GM19397 (cell line): ENCODE measurements around the gene PTPA.
A peak's percentile ranks its signal among the peaks of the same experiment; 100 is the strongest.
"Not testable (repeated sequence)": the region's sequence is repeated elsewhere in the genome, so short reads cannot be mapped to it uniquely, and the experiment has no call there.

Experiments used
- ATAC-seq: cut with Tn5 transposase; IDR thresholded peaks from one replicate; pipeline ENCODE4 v1.9.1; 2021; ENCODE audit warnings: mild to moderate bottlenecking, moderate library complexity; ENCODE audit not compliant: unreplicated experiment

Gene PTPA

DNA sequence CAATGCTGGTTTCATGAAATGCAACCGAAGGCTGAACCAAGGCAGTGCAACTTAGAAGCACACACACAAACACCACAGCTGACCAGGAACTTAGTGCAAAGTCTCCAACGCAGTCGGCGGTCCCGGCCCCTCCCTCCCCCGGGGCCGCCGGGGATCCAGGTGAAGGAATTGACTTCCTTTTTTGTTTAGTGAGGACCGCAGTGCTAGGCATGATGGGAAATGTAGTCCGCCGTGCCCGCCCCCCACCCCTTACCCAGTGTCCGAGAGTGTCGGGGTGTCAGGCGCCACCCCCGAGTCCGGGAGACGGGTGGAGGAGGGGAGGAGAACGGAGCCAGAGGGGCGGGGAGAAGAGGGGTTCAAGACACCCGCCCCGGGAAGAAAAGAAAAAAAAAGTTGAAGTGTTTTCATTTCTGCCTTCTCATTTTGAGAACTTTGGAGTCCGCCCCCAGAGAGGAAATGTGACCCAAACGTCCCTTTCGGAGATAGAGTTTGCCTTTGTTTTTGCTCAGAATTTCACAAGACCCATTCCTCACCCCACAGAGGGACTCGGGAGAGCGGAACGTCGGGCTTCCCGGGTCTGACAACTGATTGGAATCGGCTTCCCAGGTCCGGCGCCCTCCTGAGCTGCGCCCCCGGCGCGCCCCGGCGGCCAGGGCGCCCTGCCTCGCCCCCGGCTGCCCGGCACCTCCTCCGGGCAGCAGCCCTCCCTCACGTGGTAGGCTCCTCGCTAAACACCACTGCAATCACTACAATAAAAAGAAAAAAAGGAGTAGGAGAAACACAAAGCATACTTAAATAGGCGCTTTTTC, 64.8 kb downstream of the PTPA start:
- no peak for ATAC-seq

DNA sequence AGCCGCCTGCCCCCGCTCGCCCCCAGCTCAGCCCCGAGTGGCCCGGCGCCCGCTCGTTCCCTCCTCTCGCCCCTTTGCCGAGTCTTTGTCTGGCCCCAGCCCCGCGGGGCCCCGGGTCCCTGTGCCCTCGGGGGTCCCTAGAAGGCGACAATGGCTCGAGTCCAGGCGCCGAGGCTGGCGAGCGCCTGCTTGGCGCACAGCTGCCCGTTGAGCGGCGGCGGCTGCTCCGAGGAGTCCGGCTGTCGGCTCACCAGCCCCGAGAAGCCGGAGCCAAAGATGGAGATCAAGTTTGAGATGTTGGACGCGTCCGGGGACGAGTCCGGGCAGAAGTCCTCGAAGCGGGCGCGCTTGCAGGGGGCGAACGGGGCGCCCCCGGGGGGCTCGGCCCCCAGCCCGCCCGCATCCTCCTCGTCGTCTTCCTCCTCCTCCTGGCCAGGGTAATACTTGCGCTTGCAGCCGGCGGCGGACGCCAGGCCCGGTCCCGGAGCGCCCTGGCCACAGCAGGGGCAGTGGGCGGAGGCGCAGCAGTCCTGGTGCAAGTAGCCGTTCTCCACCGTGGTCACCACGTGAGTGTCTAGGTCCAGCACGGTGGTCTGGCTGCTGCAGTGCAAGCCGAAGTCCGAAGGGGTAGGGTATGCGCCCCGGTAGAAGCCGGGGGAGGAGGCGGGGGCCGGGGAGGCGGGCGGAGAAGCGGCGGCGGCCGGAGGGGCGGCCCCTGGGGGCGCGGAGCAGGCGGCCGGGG, 65.7 kb downstream of the PTPA start:
- ATAC-seq: no peak

- peak; percentile 22 for ATAC-seq
Observed at GRCh38 chr9:129177443-129177790, 66.2 kb downstream of the PTPA start.

DNA sequence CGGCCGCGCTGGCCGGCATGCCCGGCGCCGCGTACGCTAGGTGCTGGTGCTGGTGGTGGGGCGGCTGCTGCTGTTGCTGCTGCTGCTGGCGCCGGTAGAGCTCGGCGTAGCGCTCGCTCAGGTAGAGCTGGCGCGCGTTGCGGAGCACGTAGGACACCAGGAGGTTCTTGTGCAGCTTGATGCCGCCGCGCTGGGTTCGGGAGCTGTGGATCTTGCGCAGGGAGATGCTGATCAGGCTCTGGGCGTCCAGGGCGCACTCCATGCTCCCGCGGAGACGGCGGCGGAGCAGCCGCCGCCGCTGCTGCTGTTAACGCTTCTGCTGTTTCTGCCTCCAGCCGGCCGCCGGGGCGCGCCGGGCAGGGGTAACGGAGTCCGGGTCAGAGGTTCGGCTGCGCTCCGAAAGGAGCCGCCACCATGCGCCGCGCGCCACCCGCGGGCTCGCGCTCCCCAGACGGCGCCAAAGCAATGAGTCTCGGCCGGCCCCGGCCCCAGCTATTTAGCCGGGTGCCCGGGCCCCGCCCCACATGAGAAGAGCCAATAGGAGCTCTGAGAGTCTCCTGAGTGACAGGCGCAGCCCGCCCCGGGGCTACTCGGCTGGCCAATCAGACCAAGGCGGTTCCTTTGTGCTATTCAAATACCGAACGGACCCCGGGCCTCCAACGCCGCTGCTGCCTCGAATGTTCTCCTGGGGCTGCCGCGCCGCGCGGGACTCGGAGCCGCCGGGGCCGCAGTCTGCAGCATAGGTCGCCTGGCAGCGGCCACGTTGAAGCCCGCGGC, 66.8 kb downstream of the PTPA start, which contains the start of gene IER5L:
TSS of gene IER5L (minus strand) at position 471 of the 777 bp plus-strand sequence. CDS start at position 262, 209 bp downstream.
- ATAC-seq: peak; percentile 80

DNA sequence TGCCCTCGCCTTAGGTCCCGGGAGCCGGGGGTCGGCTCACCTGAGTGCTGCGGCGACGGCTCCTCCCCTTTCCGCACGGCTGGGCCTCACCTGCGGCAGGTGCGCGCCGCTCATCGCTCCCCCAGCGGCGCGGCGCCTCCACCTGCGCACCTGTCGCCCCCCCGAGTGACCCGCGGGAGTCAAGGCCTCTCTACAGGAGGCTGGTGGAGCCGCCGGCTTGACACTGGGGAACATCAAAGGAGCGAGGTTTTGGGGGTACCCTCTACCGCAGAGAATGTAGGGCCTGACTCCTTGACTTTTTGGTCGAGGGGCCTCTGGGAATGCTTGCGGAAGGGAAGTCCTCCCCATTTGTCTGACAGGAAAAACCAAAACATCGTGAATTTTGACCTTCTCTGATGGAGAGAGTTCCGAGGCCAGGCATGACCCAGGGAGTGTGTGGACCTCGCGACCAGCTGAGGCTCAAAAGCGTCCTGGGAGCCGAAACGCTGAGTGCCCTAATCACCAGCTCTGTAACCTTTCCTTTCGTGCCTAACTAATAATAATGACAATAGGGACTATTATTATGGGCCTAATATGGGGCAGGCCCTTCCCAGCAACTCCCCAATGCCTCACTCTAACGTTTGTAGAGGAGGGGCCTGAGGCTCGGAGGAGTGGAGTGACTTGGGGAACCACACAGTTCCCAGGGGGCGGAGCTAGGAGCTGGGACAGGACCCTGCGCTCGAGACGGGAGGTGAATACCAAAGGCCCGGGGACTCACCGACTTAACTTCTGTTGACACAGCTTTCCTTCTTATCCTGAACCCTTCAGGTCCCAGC, 67.6 kb downstream of the PTPA start:
- no peak for ATAC-seq

GRCh38 chr9:129181246-129181645, 70.0 kb downstream of the PTPA start:
- ATAC-seq: no peak

DNA sequence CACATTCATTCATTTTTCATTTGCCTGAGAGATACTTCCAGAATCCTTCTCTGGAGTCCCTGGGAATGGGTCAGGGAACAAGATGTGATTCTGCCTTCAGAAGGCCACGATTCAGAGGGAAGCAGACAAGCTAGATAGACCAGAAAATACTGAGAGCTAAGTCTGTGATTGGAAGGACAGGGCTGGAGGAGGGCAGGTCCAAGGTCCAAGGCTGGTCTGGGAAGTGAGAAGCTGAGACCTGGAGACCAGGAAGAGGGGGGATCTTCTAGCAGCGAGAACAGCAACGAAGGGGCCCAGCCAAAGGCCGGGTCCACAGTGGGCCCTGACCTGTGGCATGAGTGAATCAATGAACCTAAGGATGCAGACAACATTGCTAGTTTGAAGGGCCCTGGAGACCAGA, 70.9 kb downstream of the PTPA start:
- ATAC-seq: no peak

GRCh38 chr9:129182625-129183494, 71.6 kb downstream of the PTPA start:
- ATAC-seq: no peak

- ATAC-seq: no peak
Observed at GRCh38 chr9:129183495-129184218, 72.4 kb downstream of the PTPA start.

DNA sequence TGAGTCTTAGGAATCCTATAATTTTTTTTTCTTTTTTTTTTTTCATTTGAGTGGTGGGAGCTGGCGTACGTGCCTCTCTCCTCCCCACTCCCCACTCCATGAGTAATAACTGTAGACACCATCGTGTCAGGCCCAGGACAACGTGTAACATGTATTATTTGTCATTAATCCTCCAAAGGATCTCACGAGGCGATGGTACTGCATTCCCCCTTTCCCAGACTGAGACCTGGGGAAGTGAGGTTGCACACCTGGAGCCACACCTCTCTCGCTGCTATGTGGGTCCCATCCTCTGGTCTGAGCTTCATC, 73.0 kb downstream of the PTPA start:
- ATAC-seq: no peak

DNA sequence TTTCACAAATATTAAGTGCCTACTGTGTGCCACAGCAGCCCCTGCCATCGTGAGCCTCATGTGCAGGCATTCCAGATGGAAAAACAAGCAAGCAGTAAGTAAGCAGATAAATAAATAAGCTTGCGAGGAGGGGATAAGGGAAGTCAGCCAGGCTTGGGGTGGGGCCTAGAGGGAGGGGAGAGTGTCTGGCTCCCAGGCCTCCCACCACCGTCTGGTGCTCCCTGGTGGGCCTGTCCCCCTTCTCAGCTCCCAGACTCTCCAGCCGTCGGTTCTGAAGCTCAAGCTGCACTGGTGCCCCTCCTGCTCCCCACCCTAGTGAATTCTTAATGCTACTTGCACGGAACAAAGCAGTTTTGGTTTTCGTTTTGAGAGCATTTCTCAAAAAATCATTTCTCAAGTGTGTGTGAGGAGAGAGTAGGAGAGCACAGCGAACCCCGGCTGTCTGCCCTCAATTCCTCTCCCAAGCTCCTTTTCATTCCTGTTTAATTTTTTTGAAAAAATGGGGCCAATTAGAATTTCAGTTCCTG, 73.4 kb downstream of the PTPA start:
- ATAC-seq: no peak

GRCh38 chr9:129185402-129185801, 74.2 kb downstream of the PTPA start:
- ATAC-seq: no peak

DNA sequence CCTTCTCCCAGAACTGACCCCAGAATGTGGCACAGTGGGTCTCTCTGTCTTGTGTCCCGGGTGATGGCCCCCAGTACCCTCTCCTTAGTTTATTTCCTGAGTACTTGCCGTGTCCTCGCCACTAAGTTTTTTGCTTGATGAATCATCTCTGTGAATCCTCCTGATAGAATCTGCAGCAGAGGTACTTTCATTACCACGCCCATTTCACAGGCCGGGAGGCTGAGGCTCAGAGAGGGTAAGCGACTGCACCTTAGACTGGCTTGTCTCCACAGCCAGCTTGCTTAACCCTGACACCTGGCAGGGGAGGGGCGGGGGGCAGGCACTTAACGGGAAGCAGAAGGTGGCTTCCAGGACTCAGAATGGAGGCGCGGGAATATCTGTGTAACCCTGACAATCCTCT, 74.8 kb downstream of the PTPA start:
- no peak for ATAC-seq

GRCh38 chr9:129187042-129187441, 75.8 kb downstream of the PTPA start:
- no peak for ATAC-seq

- ATAC-seq: not testable (repeated sequence)
Observed at GRCh38 chr9:129189971-129190370, 78.8 kb downstream of the PTPA start.

DNA sequence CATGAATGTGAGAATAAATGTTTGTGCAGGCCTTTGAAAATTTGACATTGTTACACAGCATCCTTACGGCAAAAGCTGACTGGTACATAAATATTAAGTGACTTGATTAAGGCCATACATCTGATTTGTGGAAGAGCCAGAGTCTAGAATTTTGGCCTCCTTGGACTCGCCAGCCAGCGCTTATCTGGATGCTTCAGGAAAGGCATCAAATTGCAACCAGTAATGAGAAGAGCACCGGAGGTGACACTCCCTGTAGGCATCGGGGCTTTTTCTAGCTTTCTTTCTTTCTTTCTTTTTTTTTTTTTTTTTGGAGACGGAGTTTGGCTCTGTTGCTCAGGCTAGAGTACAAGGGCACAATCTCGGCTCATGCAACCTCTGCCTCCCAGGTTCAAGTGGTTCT, 80.0 kb downstream of the PTPA start:
- ATAC-seq: no peak

- ATAC-seq: no peak
Observed at GRCh38 chr9:129193655-129194054, 82.4 kb downstream of the PTPA start.

DNA sequence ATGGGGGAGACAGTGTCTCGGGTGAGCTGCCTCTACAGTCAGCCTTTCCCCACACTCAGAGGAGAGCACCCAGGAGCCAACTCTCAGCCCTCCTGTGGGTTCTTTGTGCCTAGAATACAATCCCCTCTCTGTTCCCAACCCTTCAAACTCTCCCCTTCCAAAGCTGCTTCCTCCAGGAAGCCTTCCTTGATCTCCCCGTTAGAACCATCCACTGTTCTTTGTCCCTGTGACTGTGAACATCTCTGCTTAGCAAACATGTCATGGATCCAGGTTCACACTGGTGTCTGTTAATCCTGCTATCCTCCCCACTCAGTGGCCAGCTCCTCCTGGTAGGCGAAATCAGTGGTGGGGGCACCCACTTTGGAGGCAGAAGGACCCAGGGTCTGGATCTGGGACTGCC, 83.0 kb downstream of the PTPA start:
- ATAC-seq: no peak

DNA sequence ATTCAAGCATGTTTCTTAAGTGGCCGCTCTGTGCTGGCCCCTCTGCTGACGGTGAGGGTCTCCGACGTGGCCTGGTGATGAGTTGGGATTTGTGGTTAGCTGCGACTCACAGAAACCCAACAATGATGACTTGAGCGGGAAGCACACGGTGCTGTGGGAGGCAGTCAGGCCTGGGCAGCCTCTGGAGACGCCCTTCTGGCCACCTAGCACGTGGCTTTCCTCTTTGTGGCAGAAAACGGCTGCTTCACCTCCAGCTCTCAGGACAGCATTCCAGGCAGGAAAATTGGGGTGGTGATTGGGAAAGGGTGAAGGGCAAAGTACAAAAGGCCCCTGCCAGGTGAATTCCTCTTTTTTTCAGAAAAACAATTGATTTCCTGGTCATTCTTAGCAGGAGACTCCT, 84.4 kb downstream of the PTPA start:
- no peak for ATAC-seq
